MM.1S (cell line): Measurements from ENCODE around the gene SOX2.
A peak's percentile ranks its signal among the peaks of the same experiment; 100 is the strongest.

Source experiments
- DNase-seq: peaks from one replicate; pipeline ENCODE4 v3.0.0-alpha.2; 2015
- H2AFZ ChIP-seq: fragments of 300-600 bp; sonication (generic); 2 replicates; pipeline ENCODE4 v1.6.0; 2016; ENCODE audit warnings: antibody characterized with exemption, low read length
- H3F3A ChIP-seq: fragments of 300-600 bp; sonication (generic); 2 replicates; pipeline ENCODE4 v1.6.1; 2016; ENCODE audit warnings: mild to moderate bottlenecking, antibody characterized with exemption, low read length, moderate library complexity, mixed read lengths; ENCODE audit not compliant: insufficient read depth
- H3K27ac ChIP-seq: fragments of 300-600 bp; sonication (generic); 2 replicates; pipeline ENCODE4 v1.5.1; 2016; ENCODE audit warnings: mild to moderate bottlenecking, low read length
- H3K27me3 ChIP-seq: fragments of 300-600 bp; sonication (generic); replicated peaks from 2 replicates; pipeline ENCODE4 v1.6.0; 2016; ENCODE audit warnings: low read length; ENCODE audit not compliant: insufficient read depth
- H3K36me3 ChIP-seq: fragments of 300-600 bp; sonication (generic); replicated peaks from 2 replicates; pipeline ENCODE4 v1.6.1; 2016; ENCODE audit warnings: mild to moderate bottlenecking, low read length, mixed read lengths; ENCODE audit not compliant: insufficient read depth
- H3K4me1 ChIP-seq: fragments of 300-600 bp; sonication (generic); 2 replicates; pipeline ENCODE4 v1.6.1; 2016; ENCODE audit warnings: low read length, mixed read lengths
- H3K4me2 ChIP-seq: fragments of 300-600 bp; sonication (generic); 2 replicates; pipeline ENCODE4 v1.6.0; 2016; ENCODE audit warnings: low read depth, low read length
- H3K4me3 ChIP-seq: fragments of 300-600 bp; sonication (generic); 2 replicates; pipeline ENCODE4 v1.5.1; 2016; ENCODE audit warnings: low read length, mixed read lengths
- H3K79me2 ChIP-seq: fragments of 300-600 bp; sonication (generic); 2 replicates; pipeline ENCODE4 v1.6.1; 2016; ENCODE audit warnings: mixed run types, low read length, mixed read lengths
- H3K9ac ChIP-seq: fragments of 300-600 bp; sonication (generic); 2 replicates; pipeline ENCODE4 v1.6.1; 2016; ENCODE audit warnings: low read length, mixed read lengths
- H3K9me2 ChIP-seq: fragments of 300-600 bp; sonication (generic); replicated peaks from 2 replicates; pipeline ENCODE4 v1.6.1; 2016; ENCODE audit warnings: mild to moderate bottlenecking, low read length, mixed read lengths; ENCODE audit not compliant: insufficient read depth
- H3K9me3 ChIP-seq: fragments of 300-600 bp; sonication (generic); replicated peaks from 2 replicates; pipeline ENCODE4 v1.6.1; 2016; ENCODE audit warnings: mild to moderate bottlenecking, low read length, mixed read lengths; ENCODE audit not compliant: insufficient read depth
- H4K20me1 ChIP-seq: fragments of 300-600 bp; sonication (generic); 2 replicates; pipeline ENCODE4 v1.6.1; 2016; ENCODE audit warnings: mild to moderate bottlenecking, low read length, moderate library complexity, mixed read lengths; ENCODE audit not compliant: insufficient read depth
- EZH2 ChIP-seq: fragments of 300-600 bp; sonication (generic); optimal IDR thresholded peaks from 2 replicates; pipeline ENCODE3; 2017; ENCODE audit warnings: low read depth, mild to moderate bottlenecking, antibody characterized with exemption, low read length, mixed read lengths
- EZH2phosphoT487 ChIP-seq: fragments of 300-600 bp; sonication (generic); IDR thresholded peaks from 2 replicates; pipeline ENCODE4 v1.6.1; 2018; ENCODE audit warnings: antibody characterized with exemption, low read length
- TF ChIP-seq, protein P1 (sequence below): fragments of 300-600 bp; sonication (generic); IDR thresholded peaks from 2 replicates; pipeline ENCODE4 v1.5.1; 2016; ENCODE audit warnings: antibody characterized with exemption, low read length, mixed read lengths

Gene SOX2

GRCh38 chr3:181701096-181701495 lies 10.6 kb upstream of the SOX2 start:
- Histone ChIP-seq H3K27me3 (0 out of 2 replicates have a peak, but pooled peaks cover 13% of the 10 kb centered on the region), H4K20me1 (no peaks in the 10 kb centered on the region), H3K4me1 (peaks cover 8% of the 10 kb centered on the region), H3K9ac (no peak overlapping the region), H3K79me2 (no peaks in the 10 kb centered on the region), H3F3A (peaks cover 6% of the 10 kb centered on the region), H3K4me2 (peak overlapping the region; percentile 83), H3K36me3 (no peaks in the 10 kb centered on the region), H2AFZ (no peak overlapping the region; the same call in 1 of the 2 replicates), H3K4me3 (peak overlapping the region; percentile 69), H3K9me2 (no peaks in the 10 kb centered on the region), H3K9me3 (no peaks in the 10 kb centered on the region), H3K27ac (no peak overlapping the region)
- no peak for TF ChIP-seq EZH2
- TF ChIP-seq, protein P1, sequence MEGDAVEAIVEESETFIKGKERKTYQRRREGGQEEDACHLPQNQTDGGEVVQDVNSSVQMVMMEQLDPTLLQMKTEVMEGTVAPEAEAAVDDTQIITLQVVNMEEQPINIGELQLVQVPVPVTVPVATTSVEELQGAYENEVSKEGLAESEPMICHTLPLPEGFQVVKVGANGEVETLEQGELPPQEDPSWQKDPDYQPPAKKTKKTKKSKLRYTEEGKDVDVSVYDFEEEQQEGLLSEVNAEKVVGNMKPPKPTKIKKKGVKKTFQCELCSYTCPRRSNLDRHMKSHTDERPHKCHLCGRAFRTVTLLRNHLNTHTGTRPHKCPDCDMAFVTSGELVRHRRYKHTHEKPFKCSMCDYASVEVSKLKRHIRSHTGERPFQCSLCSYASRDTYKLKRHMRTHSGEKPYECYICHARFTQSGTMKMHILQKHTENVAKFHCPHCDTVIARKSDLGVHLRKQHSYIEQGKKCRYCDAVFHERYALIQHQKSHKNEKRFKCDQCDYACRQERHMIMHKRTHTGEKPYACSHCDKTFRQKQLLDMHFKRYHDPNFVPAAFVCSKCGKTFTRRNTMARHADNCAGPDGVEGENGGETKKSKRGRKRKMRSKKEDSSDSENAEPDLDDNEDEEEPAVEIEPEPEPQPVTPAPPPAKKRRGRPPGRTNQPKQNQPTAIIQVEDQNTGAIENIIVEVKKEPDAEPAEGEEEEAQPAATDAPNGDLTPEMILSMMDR = no peak
- TF ChIP-seq EZH2phosphoT487 = no peak
- DNase-seq = no peak

DNA sequence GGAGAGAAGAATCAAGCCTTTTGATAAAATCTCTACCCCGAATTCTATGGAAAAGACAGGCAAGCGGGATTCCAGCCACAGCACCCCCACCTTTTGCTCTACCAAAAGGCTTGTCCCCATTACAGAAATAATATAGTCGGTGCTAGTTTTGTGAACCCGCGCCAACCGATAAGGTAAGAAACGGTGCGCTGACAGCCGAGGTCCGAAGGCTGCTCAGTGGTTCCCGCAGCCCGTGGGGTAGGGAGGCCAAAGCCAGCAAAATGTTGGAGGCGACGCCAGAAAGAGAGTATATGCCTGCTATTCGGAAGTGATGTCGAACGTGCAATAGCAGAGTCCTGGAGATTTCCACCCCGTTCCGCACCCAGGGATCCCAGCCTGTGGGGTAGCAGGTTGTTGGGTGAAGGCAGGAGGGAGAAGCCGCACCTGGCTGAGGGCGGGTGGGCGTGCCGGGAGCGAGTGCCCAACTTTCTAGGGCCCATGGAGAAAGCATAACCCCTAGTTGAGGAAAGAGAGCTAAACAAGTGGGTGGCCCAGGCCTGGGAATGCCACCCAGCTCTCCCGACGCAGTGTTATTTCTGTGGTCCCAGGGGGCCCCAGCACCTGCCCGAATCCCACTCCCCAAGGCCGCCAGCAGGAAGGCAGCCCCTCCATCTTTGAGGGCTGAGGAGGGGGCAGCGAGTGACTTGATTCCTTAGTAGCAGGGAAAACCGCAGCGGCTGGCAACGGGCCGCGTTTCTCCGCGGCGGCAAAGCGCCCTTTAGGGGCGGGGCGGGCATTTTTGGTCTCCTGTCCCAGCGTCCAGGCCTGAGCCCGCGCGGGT lies 7.9 kb upstream of the SOX2 start:
- Histone ChIP-seq H3K79me2 (no peaks in the 10 kb centered on the region), H3K9ac (no peak overlapping the region), H3K9me2 (no peaks in the 10 kb centered on the region), H3K9me3 (no peaks in the 10 kb centered on the region), H3K27ac (no peak overlapping the region), H3K27me3 (0 out of 2 replicates have a peak, but pooled peaks cover 6% of the 10 kb centered on the region), H4K20me1 (no peaks in the 10 kb centered on the region), H2AFZ (peak overlapping the region; percentile 46), H3K4me1 (peaks cover 8% of the 10 kb centered on the region), H3F3A (peaks cover 6% of the 10 kb centered on the region), H3K4me2 (peak overlapping the region; percentile 61), H3K36me3 (no peaks in the 10 kb centered on the region), H3K4me3 (peak overlapping the region; percentile 37)
- TF ChIP-seq EZH2 = no peak
- no peak for TF ChIP-seq EZH2phosphoT487
- TF ChIP-seq, protein P1 = no peak
- DNase-seq = no peak

- H3K27me3 ChIP-seq = 0 out of 2 replicates have a peak, but pooled peaks cover 6% of the 10 kb centered on the region
- no peak for DNase-seq
- peak overlapping the region; percentile 46 for H2AFZ ChIP-seq
- no peaks in the 10 kb centered on the region for H3K36me3 ChIP-seq
- peaks cover 8% of the 10 kb centered on the region for H3K4me1 ChIP-seq
- no peaks in the 10 kb centered on the region for H3K9me3 ChIP-seq
- no peak for TF ChIP-seq EZH2phosphoT487
- no peak for TF ChIP-seq EZH2
- TF ChIP-seq, protein P1 = no peak
- no peaks in the 10 kb centered on the region for H3K9me2 ChIP-seq
- peaks cover 6% of the 10 kb centered on the region for H3F3A ChIP-seq
- no peaks in the 10 kb centered on the region for H3K79me2 ChIP-seq
- no peak overlapping the region for H3K9ac ChIP-seq
- no peaks in the 10 kb centered on the region for H4K20me1 ChIP-seq
- peak overlapping the region; percentile 37 for H3K4me3 ChIP-seq
- H3K4me2 ChIP-seq = peak overlapping the region; percentile 61
- H3K27ac ChIP-seq = no peak overlapping the region
Observed at GRCh38 chr3:181704421-181705085, 7.2 kb upstream of the SOX2 start.
